Uterus (tissue), 2 donors: Measurements from ENCODE around the gene CEBPB.

Experiments used
- CTCF ChIP-seq, 4 experiments: fragments of 200-600 bp in 2 of 4; fragments of 450-650 bp in 2 of 4; sonication (generic) in 2 of 4; IDR thresholded peaks; one replicate each; pipeline ENCODE4 v1.5.1; 2016 to 2019; ENCODE audit warnings: antibody characterized with exemption in 4 of 4, mild to moderate bottlenecking in 2 of 4, moderate library complexity in 1 of 4
- POLR2A ChIP-seq, 2 donors: fragments of 450-650 bp; IDR thresholded peaks; one replicate each; pipeline ENCODE4 v1.6.1; 2016; ENCODE audit warnings: antibody characterized with exemption in 2 of 2, mild to moderate bottlenecking in 1 of 2, moderate library complexity in 1 of 2

GRCh38 chr20:50202677-50203076 is 12.0 kb downstream of the CEBPB start:
- TF ChIP-seq CTCF (IDR thresholded peaks at IDR 0.05) (no peak), POLR2A (IDR thresholded peaks at IDR 0.05) (no peak)
